Left kidney (tissue), 8 donors: ENCODE data around the gene LTN1. TPM values are rescaled to one million over a fixed set of nuclear protein-coding genes. Genes with fewer than 3 reads are reported as not detected.
"Not testable (repeated sequence)": the region's sequence is repeated elsewhere in the genome, so short reads cannot be mapped to it uniquely, and the experiment has no call there.

Source experiments
- DNase-seq: peaks from one replicate; pipeline ENCODE4 v3.0.0-alpha.2; 2013
- long read RNA-seq, 8 donors: transcript quantifications; one replicate each; lab custom pipeline, GENCODE V29; 2026
- polyA plus RNA-seq: library from polyadenylated mRNA; unstranded; fragments of 120-200 nt; gene quantifications from one replicate; pipeline ENCODE4 v1.2.1, GENCODE V29; 2013; ENCODE audit not compliant: insufficient read length

Gene LTN1
- polyA plus RNA-seq: 44.0 TPM
- long read RNA-seq, donor 1, partial matches to known transcripts: 6 of 6 reads
- long read RNA-seq, donor 1, other reads (novel, unspliced or antisense): 0 of 6 reads
- long read RNA-seq, donor 2: 0 reads
- long read RNA-seq, donor 3: 0 reads
- long read RNA-seq, donor 4: 0 reads
- long read RNA-seq, donor 5, partial matches to known transcripts: 127 of 139 reads
- long read RNA-seq, donor 5, other reads (novel, unspliced or antisense): 12 of 139 reads
- long read RNA-seq, donor 6, full-length matches to known transcripts: 2 of 2 reads
- long read RNA-seq, donor 6, partial matches to known transcripts: 0 of 2 reads
- long read RNA-seq, donor 6, other reads (novel, unspliced or antisense): 0 of 2 reads
- long read RNA-seq, donor 7, full-length matches to known transcripts: 1 of 1 reads
- long read RNA-seq, donor 7, partial matches to known transcripts: 0 of 1 reads
- long read RNA-seq, donor 7, other reads (novel, unspliced or antisense): 0 of 1 reads
- long read RNA-seq, donor 8: 0 reads

DNA sequence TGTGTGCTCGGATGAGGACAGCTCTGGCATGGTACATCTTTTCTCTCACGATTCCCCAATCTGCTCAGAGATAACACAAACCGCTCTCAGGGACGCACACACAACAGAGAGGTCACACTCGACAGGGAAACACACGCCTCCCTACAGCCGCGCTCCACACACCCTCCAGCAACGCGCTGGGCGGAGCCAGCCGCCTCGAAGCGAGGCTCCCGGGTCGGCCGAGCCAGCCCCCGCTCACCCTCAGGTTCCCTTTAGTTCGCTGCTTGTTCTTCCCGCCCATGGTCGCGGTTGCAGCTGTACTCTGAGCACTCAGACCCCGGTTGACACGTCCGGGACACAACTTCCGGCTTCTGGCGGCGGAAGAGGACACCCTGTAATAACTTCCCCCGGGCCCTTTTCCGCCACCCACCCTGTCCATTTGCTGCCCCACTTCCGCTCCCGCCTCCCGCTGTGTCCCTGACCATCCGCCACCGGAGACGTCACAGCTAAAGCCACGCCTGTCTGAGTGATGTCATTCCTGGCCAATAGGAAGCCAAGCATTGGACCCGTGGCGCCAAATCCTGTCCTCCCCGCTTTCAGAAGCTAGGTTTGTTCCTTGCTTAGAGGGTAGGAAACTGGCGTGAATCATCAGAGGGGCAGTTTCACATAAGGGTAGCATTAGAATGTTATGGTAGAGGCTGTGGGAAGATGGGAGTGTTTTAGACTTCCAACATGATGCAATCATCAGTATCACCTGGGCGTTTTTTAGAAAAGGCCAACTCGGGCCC is at the start of gene LTN1:
Gene LTN1, minus strand, starts transcription at position 352 of the 767 bp plus-strand sequence. Its CDS starts 72 bp downstream, at position 280.
- DNase-seq: peak; percentile 99

DNA sequence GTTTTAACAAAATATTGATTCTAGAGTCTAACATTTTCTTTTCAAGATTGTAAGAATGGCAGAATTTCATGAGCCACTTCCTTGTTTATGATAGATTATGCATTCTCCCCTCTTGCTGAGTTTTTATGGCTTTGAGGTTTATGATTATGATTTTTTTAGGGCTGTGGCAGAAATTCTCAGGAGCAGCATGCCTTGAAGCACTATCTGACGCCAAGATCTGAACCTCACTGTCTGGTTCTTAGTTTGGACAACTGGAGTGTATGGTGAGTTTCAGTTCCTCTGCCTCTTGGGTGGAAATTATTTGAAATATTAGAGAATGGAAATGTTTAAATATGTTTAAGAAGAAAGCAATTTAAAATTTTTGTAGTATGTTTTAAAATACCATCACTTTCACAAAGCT is 42.0 kb upstream of the LTN1 start:
- DNase-seq: no peak

DNA sequence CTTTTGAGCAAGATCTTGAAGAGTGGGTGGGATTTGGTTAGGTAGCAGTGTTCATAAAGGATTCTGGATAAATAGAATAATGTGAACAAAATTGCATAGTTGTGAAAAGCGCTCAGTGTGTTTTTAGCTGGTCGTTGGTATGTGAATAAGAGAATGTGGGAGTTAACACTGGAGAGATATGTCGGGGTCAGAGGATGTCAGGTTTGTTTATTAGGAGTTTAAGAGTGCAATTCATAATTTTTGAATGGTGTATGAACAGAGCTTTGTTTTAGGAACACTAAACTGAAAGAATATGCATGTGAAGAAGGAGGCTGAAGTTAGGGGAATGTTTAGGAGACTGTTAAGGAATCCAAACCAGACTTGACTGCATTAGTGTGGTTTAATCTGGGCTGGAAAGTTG is 41.2 kb upstream of the LTN1 start:
- DNase-seq: no peak

DNA sequence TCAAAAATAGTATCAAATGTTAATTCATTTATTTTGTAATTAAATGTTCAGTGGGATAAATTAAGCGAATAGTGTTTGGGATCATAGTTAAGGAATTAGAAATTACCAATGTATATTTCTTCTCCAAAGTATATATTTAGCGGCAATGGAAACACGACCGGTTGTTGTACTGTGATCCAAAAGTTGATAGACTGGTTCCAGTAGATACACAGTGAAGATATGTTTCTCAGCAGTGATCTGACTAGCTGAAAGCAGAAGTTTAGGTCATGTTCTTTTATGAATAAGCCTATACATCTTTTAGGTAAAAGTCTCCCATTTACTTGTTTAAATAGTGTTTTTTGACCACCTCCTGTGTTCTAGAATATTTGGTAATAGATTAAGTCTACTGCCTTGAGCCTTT is 40.6 kb upstream of the LTN1 start:
- no peak for DNase-seq

GRCh38 chr21:29030909-29031308 is 38.2 kb upstream of the LTN1 start:
- DNase-seq: no peak

- no peak for DNase-seq
These were observed 36.8 kb upstream of the LTN1 start for GRCh38 chr21:29029524-29029923.

DNA sequence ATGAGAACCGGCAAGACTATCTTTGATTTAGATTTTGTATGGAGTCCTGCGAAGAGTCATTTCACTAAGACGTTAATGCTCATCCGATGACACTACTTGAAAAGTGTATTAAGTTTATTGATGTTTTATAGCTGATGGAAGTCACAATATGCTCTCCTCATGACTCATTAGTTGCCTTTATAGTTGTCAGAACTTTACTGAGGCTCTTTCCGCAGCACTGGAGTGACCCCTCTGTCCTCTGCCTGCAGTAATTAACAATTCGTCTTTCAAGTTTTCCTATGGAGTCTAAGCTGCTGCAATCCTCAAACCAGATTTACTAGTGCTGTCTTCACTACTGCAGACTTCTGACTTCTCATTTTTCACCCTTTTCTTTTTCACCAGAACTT is 32.6 kb upstream of the LTN1 start:
- no peak for DNase-seq

DNA sequence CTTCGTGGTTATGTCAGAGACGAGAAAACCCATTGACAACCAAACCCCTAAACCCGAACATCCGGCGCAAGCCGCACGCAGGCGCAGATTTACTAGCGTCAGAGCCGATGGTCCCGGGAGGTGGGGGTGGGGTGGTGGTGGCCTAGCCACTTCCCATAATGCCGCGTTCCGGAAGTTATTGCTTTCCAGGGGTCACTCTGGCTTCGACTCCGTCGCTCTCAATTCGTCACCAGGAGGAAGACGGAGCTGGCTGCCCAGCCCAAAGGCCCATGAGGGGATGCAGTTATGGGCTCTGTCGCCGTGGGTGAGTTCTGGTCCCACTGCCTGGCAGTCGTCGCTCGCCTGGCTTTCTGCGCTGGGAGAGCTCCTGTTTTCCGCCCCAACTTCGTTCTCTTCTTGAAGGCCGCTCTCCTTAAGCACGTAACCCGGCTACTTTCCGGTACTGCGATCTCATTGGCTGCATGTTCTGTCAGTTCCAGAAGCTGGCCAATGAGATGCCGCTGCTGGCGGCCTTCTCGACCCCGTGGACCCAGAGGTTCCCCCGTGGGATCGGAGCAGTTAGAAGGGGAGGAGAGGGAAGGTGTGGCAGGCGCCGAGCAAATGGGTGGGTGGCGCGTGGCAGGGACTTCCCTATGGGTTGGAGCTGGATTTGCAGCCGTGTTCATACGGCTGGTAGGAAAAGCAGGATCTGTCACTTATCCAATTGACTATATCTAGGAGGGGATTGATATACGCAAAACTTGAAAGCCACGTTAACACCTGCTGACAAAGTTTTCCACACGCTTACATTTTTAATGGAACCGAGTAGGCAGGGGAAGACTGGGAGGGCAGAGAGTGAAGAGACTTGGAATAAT is 32.0 kb upstream of the LTN1 start, which contains the start of gene USP16:
Gene USP16, plus strand, starts transcription at position 195 of the 854 bp plus-strand sequence. CDS start 3,246 bp downstream, outside the sequence.
- DNase-seq: peak; percentile 97

- DNase-seq: no peak
These were observed 29.5 kb upstream of the LTN1 start for GRCh38 chr21:29022166-29022565.

GRCh38 chr21:29018540-29018939 is 25.9 kb upstream of the LTN1 start:
- no peak for DNase-seq

GRCh38 chr21:29017639-29018237 is 25.1 kb upstream of the LTN1 start:
- DNase-seq: no peak

DNA sequence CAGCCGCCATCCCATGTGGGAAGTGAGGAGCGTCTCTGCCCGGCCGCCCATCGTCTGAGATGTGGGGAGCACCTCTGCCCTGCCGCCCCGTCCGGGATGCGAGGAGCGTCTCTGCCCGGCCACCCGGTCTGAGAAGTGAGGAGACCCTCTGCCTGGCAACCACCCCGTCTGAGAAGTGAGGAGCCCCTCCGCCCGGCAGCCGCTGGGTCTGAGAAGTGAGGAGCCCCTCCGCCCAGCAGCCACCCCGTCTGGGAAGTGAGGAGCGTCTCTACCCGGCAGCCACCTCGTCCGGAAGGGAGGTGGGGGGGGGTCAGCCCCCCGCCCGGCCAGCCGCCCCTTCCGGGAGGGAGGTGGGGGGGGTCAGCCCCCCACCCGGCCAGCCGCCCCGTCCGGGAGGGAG is 18.6 kb upstream of the LTN1 start:
- not testable (repeated sequence) for DNase-seq

DNA sequence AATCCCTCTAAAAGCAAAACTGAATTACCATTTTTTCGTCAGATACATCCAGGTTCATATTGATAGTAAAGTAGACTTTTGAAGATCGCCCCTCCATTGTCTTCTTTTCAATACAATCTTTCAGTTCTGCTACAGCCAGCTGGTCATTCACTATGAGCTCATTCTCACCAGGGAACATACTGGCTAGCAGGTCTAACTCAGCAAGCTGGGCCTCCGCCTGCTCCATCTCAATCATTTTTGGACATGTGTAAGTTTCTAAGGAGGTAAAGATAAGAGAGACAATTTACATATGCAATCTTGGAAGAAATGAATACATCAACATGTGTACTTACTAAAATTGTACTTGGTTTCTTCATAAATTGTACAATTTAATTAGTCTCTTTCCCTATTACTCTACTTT is 15.7 kb upstream of the LTN1 start:
- DNase-seq: no peak

DNA sequence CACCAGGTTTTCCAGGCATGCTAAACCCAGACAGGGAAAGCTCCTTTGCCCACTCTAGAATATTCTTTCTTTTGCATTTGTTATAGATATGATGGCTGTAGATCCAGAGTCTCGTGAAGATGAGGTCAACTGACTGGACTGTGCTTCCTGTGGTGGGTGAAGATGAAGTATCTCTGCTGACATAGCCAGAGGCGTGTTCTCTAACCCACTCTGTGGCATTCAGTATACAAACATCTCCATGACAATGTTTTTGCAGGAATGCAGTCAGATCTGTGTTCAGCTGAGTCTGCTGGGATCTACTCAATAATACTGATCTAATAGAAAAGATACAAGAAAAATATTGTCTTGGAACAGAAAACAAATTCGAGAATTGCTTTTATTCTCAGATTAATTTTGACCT is 15.1 kb upstream of the LTN1 start:
- no peak for DNase-seq

GRCh38 chr21:29007135-29007534 is 14.5 kb upstream of the LTN1 start:
- no peak for DNase-seq

DNA sequence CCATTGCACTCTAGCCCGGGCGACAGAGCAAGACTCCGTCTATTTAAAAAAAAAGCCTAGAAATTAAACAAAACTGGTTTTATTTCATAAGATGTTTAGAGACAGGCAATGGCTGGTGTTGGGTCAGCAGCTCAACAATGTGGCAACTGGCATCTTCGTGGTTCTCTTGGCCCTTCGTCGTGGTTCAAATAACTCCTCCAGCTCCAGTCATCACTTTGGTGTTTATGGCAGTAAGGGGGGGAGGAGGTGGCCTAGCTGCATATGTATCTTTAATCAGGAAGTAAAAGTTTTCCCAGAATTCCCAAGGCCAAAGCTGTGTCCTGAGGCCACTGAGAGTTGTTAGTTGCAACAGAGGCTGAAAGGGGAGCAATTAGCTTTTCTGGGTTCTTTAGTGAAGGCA is 13.0 kb upstream of the LTN1 start:
- no peak for DNase-seq

- DNase-seq: peak; percentile 93
These were observed 9.9 kb upstream of the LTN1 start for GRCh38 chr21:29002442-29003144.

- no peak for DNase-seq
These were observed 584 bp upstream of the LTN1 start for GRCh38 chr21:28993293-28993629.

DNA sequence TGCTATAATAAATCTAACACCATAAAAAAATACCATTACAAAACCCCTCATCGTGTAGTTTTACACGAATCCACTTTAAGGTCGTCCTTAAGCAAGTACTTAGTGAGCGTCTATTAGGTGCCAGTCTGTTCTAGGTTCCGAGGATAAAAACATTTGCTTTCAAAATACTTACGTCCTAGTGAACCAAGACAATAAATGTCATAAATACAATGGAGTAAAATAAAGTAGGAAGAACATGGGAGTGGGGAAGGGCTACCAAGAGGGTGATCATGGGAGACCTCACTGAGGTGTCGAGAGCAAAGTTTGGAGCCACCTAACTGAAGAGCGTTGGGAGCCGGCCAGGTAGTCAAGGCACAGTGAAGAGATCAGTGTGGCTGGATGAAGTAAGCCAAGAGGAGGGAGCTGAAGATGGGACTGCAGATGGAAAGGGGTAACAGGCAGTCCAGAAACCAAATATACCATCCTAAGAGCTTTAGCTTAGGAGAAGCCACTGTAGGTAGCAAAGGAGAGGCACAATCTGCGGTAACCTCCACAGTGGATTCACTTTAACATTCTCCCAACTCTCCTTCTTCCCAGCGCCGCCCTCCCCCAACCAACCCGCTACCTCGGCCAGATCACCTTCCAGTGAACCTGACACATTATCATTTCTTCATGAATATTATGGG is 684 bp downstream of the LTN1 start:
- peak; percentile 1 for DNase-seq

- DNase-seq: not testable (repeated sequence)
These were observed 4.5 kb downstream of the LTN1 start for GRCh38 chr21:28988146-28988545.

DNA sequence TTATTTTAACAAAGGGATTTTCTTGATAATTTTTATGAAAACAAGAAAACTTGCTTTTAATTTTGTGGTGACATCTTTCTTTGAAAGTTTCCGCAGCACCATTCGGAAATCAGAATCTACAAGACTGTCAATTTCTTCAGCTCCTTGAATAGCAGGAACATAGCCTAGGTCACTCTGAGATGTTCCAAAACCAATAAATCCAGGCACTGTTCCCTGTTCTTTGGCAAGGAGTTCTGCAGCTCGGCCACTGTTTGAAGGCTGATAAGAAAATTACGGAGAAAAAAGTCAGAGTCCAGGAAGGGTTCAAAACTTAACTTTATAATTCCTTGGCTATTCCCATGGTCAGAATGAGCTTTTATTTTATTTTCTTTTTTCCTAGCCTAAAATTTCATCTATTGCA is 6.0 kb downstream of the LTN1 start:
- peak; percentile 24 for DNase-seq
